GM19463 (cell line): ENCODE results near the gene NUDT22.

ENCODE experiments used
- ATAC-seq: cut with Tn5 transposase; IDR thresholded peaks from one replicate; pipeline ENCODE4 v1.9.1; 2021; ENCODE audit warnings: mild to moderate bottlenecking, moderate library complexity; ENCODE audit not compliant: unreplicated experiment

Gene NUDT22

GRCh38 chr11:64206457-64207255, 19.4 kb upstream of the NUDT22 start, which contains the start of gene FERMT3:
FERMT3 (plus strand) TSS chr11:64206721; CDS start chr11:64207365, 644 bp downstream.
- ATAC-seq: peak; percentile 48

GRCh38 chr11:64207256-64208085, 18.6 kb upstream of the NUDT22 start:
- peak; percentile 64 for ATAC-seq

GRCh38 chr11:64208086-64208795, 17.8 kb upstream of the NUDT22 start:
- no peak for ATAC-seq

GRCh38 chr11:64208796-64209562, 17.1 kb upstream of the NUDT22 start:
- ATAC-seq: no peak

GRCh38 chr11:64209563-64209843, 16.6 kb upstream of the NUDT22 start:
- no peak for ATAC-seq

- no peak for ATAC-seq
Measured at GRCh38 chr11:64210301-64211020, 15.6 kb upstream of the NUDT22 start.

GRCh38 chr11:64211181-64211872, 14.7 kb upstream of the NUDT22 start:
- no peak for ATAC-seq

GRCh38 chr11:64216879-64217278, 9.2 kb upstream of the NUDT22 start:
- ATAC-seq: no peak

- ATAC-seq: no peak
Measured at GRCh38 chr11:64218628-64219353, 7.3 kb upstream of the NUDT22 start.

GRCh38 chr11:64219354-64219684, 6.8 kb upstream of the NUDT22 start:
- ATAC-seq: no peak

GRCh38 chr11:64219755-64220154, 6.3 kb upstream of the NUDT22 start:
- ATAC-seq: no peak

GRCh38 chr11:64220271-64220670, 5.8 kb upstream of the NUDT22 start:
- ATAC-seq: no peak

- ATAC-seq: no peak
Measured at GRCh38 chr11:64220798-64221197, 5.3 kb upstream of the NUDT22 start.

- no peak for ATAC-seq
Measured at GRCh38 chr11:64222651-64223000, 3.4 kb upstream of the NUDT22 start.

- ATAC-seq: no peak
Measured at GRCh38 chr11:64223001-64223651, 2.9 kb upstream of the NUDT22 start.

GRCh38 chr11:64224151-64224890, 1.8 kb upstream of the NUDT22 start:
- ATAC-seq: no peak

GRCh38 chr11:64224891-64225607, 1.0 kb upstream of the NUDT22 start:
- ATAC-seq: no peak
